ENCODE results near the gene ZNF414. TPM values are rescaled to one million over a fixed set of nuclear protein-coding genes. Genes with fewer than 3 reads are reported as not detected.

The ZNF414 gene
- total RNA-seq, 1 donor from 2014 or later, result 27.5 TPM

DNA sequence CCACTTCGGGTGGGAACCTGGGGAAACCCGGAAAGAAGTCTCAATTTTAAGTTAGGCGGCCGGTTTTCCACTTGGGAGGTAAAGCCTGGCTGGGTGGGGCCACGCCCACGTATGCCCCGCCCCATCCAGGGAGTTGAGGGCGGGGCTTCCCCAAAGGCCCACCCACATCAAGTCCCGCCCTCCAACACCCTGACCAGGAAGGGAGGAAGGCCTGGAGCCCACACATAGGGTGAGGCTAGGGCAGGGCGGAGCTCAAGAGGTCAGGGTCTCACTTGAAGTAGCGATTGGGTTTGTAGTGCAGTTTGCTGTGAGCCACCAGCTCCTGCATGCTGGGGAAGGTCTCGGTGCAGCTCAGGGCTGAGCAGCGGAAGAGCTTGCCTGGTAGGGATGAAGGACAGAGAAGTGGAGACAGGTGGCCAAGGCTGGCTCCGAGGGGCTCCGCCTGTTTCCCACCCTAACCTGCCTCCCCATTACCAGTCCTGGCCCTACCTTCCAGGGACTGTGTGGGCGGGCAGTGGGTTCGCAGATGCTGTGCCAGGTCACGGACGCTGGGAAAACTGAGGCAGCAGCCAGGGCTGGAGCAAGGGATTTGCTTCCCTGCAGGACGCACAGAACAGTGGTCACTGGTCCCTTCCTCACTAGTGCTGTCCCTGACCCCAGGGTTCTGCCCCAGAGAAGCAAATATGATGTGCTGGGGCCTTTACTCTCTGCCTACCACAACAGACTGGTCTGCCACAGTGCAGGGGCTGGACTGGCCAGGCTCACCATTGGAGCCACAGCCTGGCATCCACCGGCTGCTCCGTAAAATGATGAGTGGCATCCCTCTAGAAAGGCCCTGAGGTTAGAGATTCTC is 1.6 kb downstream of the ZNF414 start:
- Histone ChIP-seq H3K9me3 (no peaks in the 10 kb centered on the region), H3K27me3 (no peaks in the 10 kb centered on the region), H3K27ac (peak overlapping the region; percentile 95), H3K36me3 (peaks cover 0 to 3% of the 10 kb centered on the region in 2 donors), H3K4me1 (peaks cover 35% of the 10 kb centered on the region), H3K4me3 (no peak overlapping the region)
- TF ChIP-seq, protein P1, sequence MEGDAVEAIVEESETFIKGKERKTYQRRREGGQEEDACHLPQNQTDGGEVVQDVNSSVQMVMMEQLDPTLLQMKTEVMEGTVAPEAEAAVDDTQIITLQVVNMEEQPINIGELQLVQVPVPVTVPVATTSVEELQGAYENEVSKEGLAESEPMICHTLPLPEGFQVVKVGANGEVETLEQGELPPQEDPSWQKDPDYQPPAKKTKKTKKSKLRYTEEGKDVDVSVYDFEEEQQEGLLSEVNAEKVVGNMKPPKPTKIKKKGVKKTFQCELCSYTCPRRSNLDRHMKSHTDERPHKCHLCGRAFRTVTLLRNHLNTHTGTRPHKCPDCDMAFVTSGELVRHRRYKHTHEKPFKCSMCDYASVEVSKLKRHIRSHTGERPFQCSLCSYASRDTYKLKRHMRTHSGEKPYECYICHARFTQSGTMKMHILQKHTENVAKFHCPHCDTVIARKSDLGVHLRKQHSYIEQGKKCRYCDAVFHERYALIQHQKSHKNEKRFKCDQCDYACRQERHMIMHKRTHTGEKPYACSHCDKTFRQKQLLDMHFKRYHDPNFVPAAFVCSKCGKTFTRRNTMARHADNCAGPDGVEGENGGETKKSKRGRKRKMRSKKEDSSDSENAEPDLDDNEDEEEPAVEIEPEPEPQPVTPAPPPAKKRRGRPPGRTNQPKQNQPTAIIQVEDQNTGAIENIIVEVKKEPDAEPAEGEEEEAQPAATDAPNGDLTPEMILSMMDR (IDR thresholded peaks at IDR 0.05), result no peak
- TF ChIP-seq POLR2AphosphoS5 (IDR thresholded peaks at IDR 0.05; ENCODE audit: insufficient read depth in 1 of 2, low read depth in 1 of 2) (no peak), POLR2A (IDR thresholded peaks at IDR 0.05) (no peak)
- no peak for DNase-seq (ENCODE audit: extremely low spot score in 2 of 2)
- intact Hi-C loops (cut with DNase I), result loop anchor here (5.0 to 10.0 kb wide), 2 partner anchors 100 to 508 kb away; partner anchors contain the start of genes ELAVL1 and MARCHF2

DNA sequence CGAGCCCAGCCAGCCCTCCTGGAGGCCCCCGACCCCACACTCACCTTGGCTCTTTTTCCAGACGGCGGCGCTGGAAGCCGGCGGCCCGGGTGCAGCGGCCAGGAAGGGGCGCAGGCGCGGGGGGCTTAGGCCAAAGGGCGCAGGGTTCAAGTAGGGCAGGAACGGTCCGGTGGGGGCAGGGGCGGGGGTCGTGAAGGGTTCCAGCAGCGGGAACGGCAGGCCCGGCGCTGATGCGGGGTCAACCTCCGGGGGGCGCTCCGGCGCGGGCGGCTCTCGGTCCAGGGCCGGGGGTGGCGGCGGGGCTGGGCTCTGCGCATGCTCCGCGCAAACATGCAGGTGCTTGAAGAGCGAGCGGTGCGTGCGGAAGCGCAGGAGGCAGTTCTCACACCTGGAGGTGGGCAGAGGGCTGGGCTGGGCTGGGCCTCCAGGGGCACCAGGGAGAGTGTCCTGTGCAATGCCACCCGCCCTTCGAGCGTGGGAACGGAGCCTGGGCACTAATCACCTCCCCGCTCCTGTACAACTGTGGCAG is 2.3 kb downstream of the ZNF414 start:
- Histone ChIP-seq H3K9me3 (no peaks in the 10 kb centered on the region), H3K27ac (no peak overlapping the region), H3K4me1 (peaks cover 30% of the 10 kb centered on the region), H3K4me3 (no peak overlapping the region), H3K36me3 (peaks cover 0 to 3% of the 10 kb centered on the region in 2 donors), H3K27me3 (no peaks in the 10 kb centered on the region)
- TF ChIP-seq, protein P1 (IDR thresholded peaks at IDR 0.05), result no peak
- no peak for TF ChIP-seq POLR2AphosphoS5 (IDR thresholded peaks at IDR 0.05; ENCODE audit: insufficient read depth in 1 of 2, low read depth in 1 of 2)
- TF ChIP-seq POLR2A (IDR thresholded peaks at IDR 0.05), result no peak
- intact Hi-C loops (cut with DNase I), result loop anchor here (5.0 to 10.0 kb wide), 2 partner anchors 99 to 507 kb away; partner anchors contain the start of genes ELAVL1 and MARCHF2
- DNase-seq (ENCODE audit: extremely low spot score in 2 of 2), result no peak

DNA sequence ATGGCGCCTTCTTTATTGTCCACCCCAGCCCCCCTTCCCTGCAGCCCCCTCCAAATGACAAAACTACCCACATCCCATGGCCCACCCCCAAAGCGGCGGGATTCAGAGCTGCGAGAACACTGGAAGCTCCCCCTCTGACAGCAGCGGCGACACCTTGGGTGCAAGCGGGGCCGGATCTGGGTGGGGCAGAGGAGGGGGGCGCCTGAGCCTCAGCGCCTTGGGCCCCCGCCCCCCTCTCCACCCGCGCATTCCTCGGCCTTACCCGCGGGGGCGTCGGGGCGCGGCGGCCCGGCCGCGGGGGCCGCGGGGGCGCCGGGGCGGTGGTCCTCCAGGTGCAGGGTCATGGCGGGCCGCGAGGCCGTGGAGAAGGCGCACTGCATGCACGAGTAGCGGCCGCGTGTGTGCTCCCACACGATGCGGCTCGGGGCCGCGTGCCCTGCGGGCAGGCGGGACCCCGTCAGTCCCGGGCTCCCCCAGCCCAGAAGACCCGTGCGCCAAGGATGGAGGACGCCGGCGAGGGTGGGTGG is 3.3 kb downstream of the ZNF414 start:
- DNase-seq (ENCODE audit: extremely low spot score in 2 of 2), result no peak
- intact Hi-C loops (cut with DNase I), result loop anchor here (5.0 to 10.0 kb wide), 2 partner anchors 98 to 506 kb away; partner anchors contain the start of genes ELAVL1 and MARCHF2
- no peaks in the 10 kb centered on the region for H3K9me3 ChIP-seq
- H3K27ac ChIP-seq, result no peak overlapping the region
- TF ChIP-seq POLR2AphosphoS5 (IDR thresholded peaks at IDR 0.05; ENCODE audit: insufficient read depth in 1 of 2, low read depth in 1 of 2), result no peak
- TF ChIP-seq POLR2A (IDR thresholded peaks at IDR 0.05), result no peak
- TF ChIP-seq, protein P1 (IDR thresholded peaks at IDR 0.05), result no peak
- H3K27me3 ChIP-seq, result no peaks in the 10 kb centered on the region
- H3K4me1 ChIP-seq, result peaks cover 38% of the 10 kb centered on the region
- H3K4me3 ChIP-seq, result no peak overlapping the region
- peaks cover 0 to 3% of the 10 kb centered on the region in 2 donors for H3K36me3 ChIP-seq

DNA sequence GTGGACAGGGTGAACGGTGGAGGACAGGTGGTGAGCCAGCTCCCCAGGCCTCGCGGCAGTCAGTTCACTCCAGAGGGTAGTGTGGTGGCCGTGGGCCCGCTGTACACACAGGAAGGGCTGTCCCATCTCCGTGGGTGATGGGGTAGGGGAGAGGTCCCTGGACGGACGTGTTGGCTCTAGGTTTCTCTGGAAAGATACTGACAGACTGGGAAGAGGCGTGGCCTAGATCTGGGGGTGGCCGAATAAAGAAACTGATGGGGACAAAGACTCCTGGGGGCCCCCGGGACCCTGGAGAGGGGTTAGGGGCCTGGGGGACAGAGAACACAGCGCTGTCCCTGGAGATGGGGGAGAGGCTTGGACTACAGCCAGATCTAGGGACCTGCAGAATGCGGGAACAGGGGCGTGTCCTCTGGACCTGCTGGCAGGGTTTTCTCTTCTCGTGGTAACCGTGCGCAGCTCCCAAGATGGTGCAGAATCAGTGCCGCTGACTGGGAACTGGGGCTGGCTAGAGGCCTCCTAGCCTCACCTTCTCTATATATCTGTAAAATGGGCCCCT is 7.5 kb downstream of the ZNF414 start:
- no peak for DNase-seq (ENCODE audit: extremely low spot score in 2 of 2)
- H3K36me3 ChIP-seq, result peaks cover 0 to 3% of the 10 kb centered on the region in 2 donors
- no peaks in the 10 kb centered on the region for H3K9me3 ChIP-seq
- H3K4me1 ChIP-seq, result peaks cover 17% of the 10 kb centered on the region
- intact Hi-C loops (cut with DNase I), result loop anchor here (10.0 kb wide), 1 partner anchor 152 kb away; no protein-coding TSS in a partner anchor
- peak overlapping the region; percentile 54 for H3K27ac ChIP-seq
- H3K27me3 ChIP-seq, result no peaks in the 10 kb centered on the region
- TF ChIP-seq POLR2A (IDR thresholded peaks at IDR 0.05) (no peak), POLR2AphosphoS5 (IDR thresholded peaks at IDR 0.05; ENCODE audit: insufficient read depth in 1 of 2, low read depth in 1 of 2) (peak in 1 of 2 donors; percentile 9)
- TF ChIP-seq, protein P1 (IDR thresholded peaks at IDR 0.05), result no peak
- H3K4me3 ChIP-seq, result peak overlapping the region; percentile 56 to 68
